ENCODE data around the gene CSKMT.
"Not testable (repeated sequence)": the region's sequence is repeated elsewhere in the genome, so short reads cannot be mapped to it uniquely, and the experiment has no call there.

Gene CSKMT

GRCh38 chr11:62689421-62690183, 24.5 kb downstream of the CSKMT start, which contains the start of gene LRRN4CL:
TSS of gene LRRN4CL (minus strand) at chr11:62689530. CDS start at chr11:62688508, 1,022 bp downstream.
- DNase-seq: no peak

- DNase-seq: not testable (repeated sequence)
Observed at GRCh38 chr11:62693624-62694023, 28.5 kb downstream of the CSKMT start.

- DNase-seq: peak; percentile 59
Observed at GRCh38 chr11:62694455-62695167, 29.5 kb downstream of the CSKMT start.

- DNase-seq: no peak
Observed at GRCh38 chr11:62702246-62702645, 37.1 kb downstream of the CSKMT start.

- not testable (repeated sequence) for DNase-seq
Observed at GRCh38 chr11:62703921-62704320, 38.8 kb downstream of the CSKMT start.

GRCh38 chr11:62705413-62705812, 40.3 kb downstream of the CSKMT start:
- no peak for DNase-seq

- peak; percentile 96 for DNase-seq
Observed at GRCh38 chr11:62705880-62706849, 41.1 kb downstream of the CSKMT start.

GRCh38 chr11:62706850-62707247, 41.7 kb downstream of the CSKMT start:
- DNase-seq: no peak

- peak; percentile 75 for DNase-seq
Observed at GRCh38 chr11:62707277-62707861, 42.3 kb downstream of the CSKMT start, which contains the start of the genes BSCL2 and GNG3. TSS of gene BSCL2 (minus strand) at chr11:62707424. CDS start at chr11:62707195, 229 bp downstream. TSS of gene GNG3 (plus strand) at chr11:62707676. CDS start at chr11:62708296, 620 bp downstream.

GRCh38 chr11:62708392-62708791, 43.3 kb downstream of the CSKMT start:
- DNase-seq: no peak

GRCh38 chr11:62708793-62709192, 43.7 kb downstream of the CSKMT start:
- DNase-seq: no peak

GRCh38 chr11:62709247-62710000, 44.3 kb downstream of the CSKMT start:
- DNase-seq: peak; percentile 98

GRCh38 chr11:62710001-62710345, 44.9 kb downstream of the CSKMT start:
- no peak for DNase-seq

- DNase-seq: no peak
Observed at GRCh38 chr11:62712276-62712812, 47.2 kb downstream of the CSKMT start.

GRCh38 chr11:62712861-62713260, 47.7 kb downstream of the CSKMT start:
- DNase-seq: no peak

- no peak for DNase-seq
Observed at GRCh38 chr11:62713343-62713742, 48.2 kb downstream of the CSKMT start.

- no peak for DNase-seq
Observed at GRCh38 chr11:62715150-62716130, 50.3 kb downstream of the CSKMT start.

- DNase-seq: no peak
Observed at GRCh38 chr11:62716206-62716605, 51.1 kb downstream of the CSKMT start.

GRCh38 chr11:62716816-62717215, 51.7 kb downstream of the CSKMT start:
- no peak for DNase-seq

Measured in midbrain (tissue), 1 donor.